ENCODE results near the gene PROS1. TPM values are rescaled to one million over a fixed set of nuclear protein-coding genes. Genes with fewer than 3 reads are reported as not detected.
"Not testable (repeated sequence)": the region's sequence is repeated elsewhere in the genome, so short reads cannot be mapped to it uniquely, and the experiment has no call there.

PROS1 gene
- polyA plus RNA-seq, 3 donors: 38.5 to 45.1 (median 42.4) TPM

DNA sequence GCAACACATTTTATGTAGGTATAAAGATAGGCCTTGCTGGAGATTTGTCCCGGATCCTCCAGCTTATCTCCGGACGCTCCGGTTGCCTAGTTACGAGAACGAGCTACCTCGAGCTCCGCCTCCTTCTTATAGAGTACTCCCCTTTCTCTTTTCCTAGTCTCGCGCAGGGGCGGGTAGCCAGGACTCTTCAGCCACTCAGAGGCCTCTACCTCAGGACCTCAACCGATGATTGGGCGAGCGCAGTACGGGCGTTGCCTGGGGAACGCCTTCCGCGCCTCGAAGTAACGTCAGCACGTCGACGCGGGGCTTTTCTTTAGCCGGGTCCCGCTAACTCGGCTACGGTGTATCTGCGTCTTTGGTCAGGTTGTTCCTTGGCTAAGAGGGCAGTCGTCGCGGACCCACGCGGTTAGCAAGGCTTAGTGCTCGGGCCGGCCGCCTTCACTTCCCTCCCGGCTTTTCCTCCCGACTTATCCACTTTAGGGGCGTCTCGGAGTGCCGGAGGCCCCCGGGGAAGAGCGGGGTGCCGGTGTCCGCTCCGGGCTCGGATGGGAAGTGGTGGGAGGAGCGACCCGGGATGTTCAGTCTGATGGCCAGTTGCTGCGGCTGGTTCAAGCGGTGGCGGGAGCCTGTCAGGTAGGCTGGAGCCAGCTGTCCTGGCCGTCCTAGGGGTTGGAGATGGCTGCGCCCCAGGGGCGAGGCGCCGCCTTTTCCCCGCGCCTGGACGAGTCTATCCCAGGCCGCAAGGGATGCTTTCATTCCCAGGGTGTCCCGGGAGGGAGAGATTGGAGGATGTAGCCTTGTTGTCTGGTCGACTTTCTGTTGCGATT, 6.4 kb upstream of the PROS1 start, which contains the start of gene ARL13B:
Gene ARL13B, plus strand, starts transcription at position 306 of the 827 bp plus-strand sequence. Its CDS starts 269 bp downstream, at position 575.
- DNase-seq (ENCODE audit: low read depth in 3 of 3, low spot score in 2 of 3): peak; percentile 88 to 96 (median 92)

- DNase-seq (ENCODE audit: low read depth in 3 of 3, low spot score in 2 of 3): no peak
These were observed 3.7 kb downstream of the PROS1 start for GRCh38 chr3:93969997-93970396.

DNA sequence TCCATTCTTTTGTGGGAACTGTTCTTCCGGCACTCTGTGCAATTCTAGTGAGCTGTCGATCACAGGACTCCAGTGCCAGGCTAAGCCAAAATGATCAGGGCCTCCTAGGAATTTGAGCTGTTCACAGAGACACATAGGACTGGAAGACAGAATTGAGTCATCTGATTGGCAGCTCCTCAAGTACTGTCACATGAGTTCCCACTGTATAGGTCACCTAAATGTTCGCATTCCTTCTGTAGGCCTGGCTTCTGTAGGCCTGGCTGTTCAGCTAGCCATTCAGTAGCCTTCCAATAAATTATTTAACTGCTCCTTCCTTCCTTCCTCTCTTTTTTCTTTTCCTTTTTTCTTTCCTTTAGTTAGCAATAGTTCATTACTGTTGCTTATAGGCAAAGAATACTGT, 4.3 kb downstream of the PROS1 start:
- no peak for DNase-seq (ENCODE audit: low read depth in 3 of 3, low spot score in 2 of 3)

DNA sequence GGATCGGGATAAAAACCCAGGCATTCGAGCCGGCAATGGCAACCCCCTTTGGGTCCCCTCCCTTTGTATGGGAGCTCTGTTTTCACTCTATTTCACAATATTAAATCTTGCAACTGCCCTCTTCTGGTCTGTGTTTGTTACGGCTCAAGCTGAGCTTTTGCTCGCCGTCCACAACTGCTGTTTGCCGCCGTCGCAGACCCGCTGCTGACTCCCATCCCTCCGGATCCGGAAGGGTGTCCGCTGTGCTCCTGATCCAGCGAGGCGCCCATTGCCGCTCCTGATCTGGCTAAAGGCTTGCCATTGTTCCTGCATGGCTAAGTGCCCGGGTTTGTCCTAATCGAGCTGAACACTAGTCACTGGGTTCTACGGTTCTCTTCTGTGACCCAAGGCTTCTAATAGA, 8.6 kb downstream of the PROS1 start:
- not testable (repeated sequence) for DNase-seq (ENCODE audit: low read depth in 3 of 3, low spot score in 2 of 3)

- no peak for DNase-seq (ENCODE audit: low read depth in 3 of 3, low spot score in 2 of 3)
These were observed 10.9 kb downstream of the PROS1 start for GRCh38 chr3:93962798-93963197.

- DNase-seq (ENCODE audit: low read depth in 3 of 3, low spot score in 2 of 3): no peak
These were observed 12.2 kb downstream of the PROS1 start for GRCh38 chr3:93961489-93961888.

DNA sequence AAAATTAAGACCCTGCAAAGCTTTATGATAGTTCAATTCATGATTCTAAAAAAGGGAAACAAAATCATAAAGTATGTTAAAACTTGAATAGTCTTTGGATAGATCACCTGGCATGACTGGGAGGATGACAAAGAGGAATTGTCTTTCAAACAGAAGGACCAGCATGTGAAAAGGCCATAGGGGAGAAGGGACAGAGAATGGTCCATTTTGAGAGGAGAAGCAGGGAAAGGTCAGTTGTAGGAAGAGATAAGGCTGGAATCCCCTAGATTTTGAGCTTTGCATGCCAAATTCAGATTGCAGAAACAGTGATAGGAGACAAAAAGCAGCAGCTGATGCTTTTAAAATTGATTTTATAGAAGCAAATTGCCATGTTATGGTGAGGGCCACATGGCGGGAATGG, 12.7 kb downstream of the PROS1 start:
- DNase-seq (ENCODE audit: low read depth in 3 of 3, low spot score in 2 of 3): no peak

- DNase-seq (ENCODE audit: low read depth in 3 of 3, low spot score in 2 of 3): not testable (repeated sequence)
These were observed 23.7 kb downstream of the PROS1 start for GRCh38 chr3:93949958-93950357.

DNA sequence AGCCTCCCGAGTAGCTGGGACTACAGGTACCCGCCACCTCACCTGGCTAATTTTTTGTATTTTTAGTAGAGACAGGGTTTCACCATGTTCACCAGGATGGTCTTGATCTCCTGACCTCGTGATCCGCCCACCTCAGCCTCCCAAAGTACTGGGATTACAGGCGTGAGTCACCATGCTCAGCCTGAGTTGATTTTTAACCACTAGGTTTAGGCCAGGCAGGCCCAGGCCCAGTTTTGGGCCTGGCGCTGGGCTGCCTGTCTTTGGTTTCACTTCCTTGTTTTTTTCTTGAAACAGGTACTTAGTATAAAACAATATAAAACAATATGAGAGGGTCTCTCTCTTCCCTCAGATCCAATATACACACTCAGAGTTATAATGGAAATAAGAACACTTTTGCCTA, 36.2 kb downstream of the PROS1 start:
- DNase-seq (ENCODE audit: low read depth in 3 of 3, low spot score in 2 of 3): not testable (repeated sequence)

GRCh38 chr3:93936549-93936948, 37.1 kb downstream of the PROS1 start:
- no peak for DNase-seq (ENCODE audit: low read depth in 3 of 3, low spot score in 2 of 3)

- no peak for DNase-seq (ENCODE audit: low read depth in 3 of 3, low spot score in 2 of 3)
These were observed 39.2 kb downstream of the PROS1 start for GRCh38 chr3:93934366-93935046.

- no peak for DNase-seq (ENCODE audit: low read depth in 3 of 3, low spot score in 2 of 3)
These were observed 42.0 kb downstream of the PROS1 start for GRCh38 chr3:93931597-93932229.

- no peak for DNase-seq (ENCODE audit: low read depth in 3 of 3, low spot score in 2 of 3)
These were observed 43.7 kb downstream of the PROS1 start for GRCh38 chr3:93930041-93930440.

DNA sequence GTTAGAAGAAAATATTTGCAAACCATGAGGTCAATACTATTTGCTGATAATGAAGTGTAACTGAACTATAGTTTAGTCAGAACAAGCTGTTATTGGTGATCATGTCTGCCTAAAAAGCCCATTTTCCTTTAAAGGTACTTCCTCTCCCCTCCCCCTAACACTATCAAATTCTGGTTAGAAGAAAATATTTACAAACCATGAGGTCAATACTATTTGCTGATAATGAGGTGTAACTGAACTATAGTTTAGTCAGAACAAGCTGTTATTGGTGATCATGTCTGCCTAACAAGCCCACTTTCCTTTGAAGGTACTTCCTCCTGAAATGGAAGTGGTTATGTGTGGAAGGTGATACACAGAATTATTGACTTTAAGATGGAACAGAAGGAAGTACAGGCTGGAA, 46.9 kb downstream of the PROS1 start:
- no peak for DNase-seq (ENCODE audit: low read depth in 3 of 3, low spot score in 2 of 3)

DNA sequence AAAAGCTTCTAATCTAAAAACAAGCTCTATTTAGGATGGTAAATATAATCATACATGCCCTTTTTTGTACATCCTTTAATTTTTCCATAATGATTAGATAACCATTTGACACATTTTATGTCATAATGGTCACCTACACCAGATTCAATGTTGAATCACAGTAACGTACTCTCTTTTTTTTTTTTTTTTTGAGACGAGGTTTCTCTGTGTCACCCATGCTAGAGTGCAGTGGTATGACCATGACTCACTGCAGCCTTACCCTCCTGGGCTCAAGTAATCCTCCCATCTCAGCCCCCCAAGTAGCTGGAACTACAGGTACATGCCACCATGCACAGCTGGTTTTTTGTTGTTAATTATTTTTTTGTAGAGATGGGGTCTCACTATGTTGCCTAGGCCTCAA, 49.2 kb downstream of the PROS1 start:
- no peak for DNase-seq (ENCODE audit: low read depth in 3 of 3, low spot score in 2 of 3)

GRCh38 chr3:93923006-93923405, 50.7 kb downstream of the PROS1 start:
- no peak for DNase-seq (ENCODE audit: low read depth in 3 of 3, low spot score in 2 of 3)

DNA sequence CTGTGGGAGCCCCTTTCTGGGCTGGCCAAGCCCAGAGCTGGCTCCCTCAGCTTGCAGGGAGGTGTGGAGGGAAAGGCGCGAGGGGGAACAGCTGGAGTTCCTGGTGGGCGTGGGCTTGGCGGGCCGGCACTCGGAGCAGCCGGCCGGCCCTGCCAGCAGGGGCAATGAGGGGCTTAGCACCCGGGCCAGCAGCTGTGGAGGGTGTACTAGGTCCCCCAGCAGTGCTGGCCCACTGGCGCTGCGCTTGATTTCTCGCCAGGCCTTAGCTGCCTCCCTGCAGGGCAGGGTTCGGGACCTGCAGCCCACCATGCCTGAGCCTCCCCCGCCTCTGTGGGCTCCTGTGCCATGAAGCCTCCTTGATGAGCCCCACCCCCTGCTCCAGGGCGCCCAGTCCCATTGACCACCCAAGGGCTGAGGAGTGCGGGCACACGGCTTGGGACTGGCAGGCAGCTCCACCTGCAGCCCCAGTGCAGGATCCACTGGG, 56.1 kb downstream of the PROS1 start:
- not testable (repeated sequence) for DNase-seq (ENCODE audit: low read depth in 3 of 3, low spot score in 2 of 3)

DNA sequence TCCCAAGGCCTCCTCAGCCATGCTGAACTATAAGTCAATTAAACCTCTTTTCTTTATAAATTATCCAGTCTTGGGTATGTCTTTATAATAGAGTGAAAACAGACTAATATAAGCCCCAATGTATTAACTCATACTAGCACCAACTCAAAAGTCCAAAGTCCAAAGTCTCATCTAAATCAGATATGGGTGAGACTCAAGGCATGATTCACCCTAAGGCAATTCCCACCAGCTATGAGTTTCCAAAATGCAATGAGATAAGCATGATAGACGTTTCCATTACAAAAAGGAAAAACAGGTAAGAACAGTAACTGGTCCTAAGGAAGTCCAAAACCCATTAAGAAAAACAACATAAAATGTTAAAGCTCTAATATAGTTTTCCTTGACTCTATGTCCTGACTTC, 60.1 kb downstream of the PROS1 start:
- DNase-seq (ENCODE audit: low read depth in 3 of 3, low spot score in 2 of 3): not testable (repeated sequence)

- DNase-seq (ENCODE audit: low read depth in 3 of 3, low spot score in 2 of 3): no peak
These were observed 62.5 kb downstream of the PROS1 start for GRCh38 chr3:93911206-93911605.

- no peak for DNase-seq (ENCODE audit: low read depth in 3 of 3, low spot score in 2 of 3)
These were observed 63.6 kb downstream of the PROS1 start for GRCh38 chr3:93910097-93910496.

- no peak for DNase-seq (ENCODE audit: low read depth in 3 of 3, low spot score in 2 of 3)
These were observed 66.6 kb downstream of the PROS1 start for GRCh38 chr3:93907132-93907531.
